ENCODE measurements around the gene RNF220.

DNA sequence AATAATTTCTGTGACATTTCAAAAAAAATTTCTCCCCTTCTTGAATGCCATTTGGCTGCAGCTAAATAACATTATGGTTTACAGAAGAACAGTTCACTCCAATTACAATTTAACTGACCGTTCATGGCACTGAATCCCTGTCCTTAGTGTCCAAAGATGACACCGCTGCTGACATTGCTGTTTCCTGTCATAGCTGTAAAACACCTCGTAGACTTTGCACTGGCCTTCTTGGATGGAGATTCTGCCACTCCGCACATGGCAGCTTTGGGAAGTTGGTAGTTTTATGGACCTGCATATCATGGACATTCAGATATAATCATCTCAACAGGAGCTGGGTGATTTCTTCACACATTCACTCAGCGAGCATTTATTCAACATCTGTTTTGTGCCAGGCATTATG is 274.4 kb downstream of the RNF220 start:
- TF ChIP-seq, protein P1, sequence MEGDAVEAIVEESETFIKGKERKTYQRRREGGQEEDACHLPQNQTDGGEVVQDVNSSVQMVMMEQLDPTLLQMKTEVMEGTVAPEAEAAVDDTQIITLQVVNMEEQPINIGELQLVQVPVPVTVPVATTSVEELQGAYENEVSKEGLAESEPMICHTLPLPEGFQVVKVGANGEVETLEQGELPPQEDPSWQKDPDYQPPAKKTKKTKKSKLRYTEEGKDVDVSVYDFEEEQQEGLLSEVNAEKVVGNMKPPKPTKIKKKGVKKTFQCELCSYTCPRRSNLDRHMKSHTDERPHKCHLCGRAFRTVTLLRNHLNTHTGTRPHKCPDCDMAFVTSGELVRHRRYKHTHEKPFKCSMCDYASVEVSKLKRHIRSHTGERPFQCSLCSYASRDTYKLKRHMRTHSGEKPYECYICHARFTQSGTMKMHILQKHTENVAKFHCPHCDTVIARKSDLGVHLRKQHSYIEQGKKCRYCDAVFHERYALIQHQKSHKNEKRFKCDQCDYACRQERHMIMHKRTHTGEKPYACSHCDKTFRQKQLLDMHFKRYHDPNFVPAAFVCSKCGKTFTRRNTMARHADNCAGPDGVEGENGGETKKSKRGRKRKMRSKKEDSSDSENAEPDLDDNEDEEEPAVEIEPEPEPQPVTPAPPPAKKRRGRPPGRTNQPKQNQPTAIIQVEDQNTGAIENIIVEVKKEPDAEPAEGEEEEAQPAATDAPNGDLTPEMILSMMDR (IDR thresholded peaks at IDR 0.05), result no peak
- no peak for TF ChIP-seq POLR2A (IDR thresholded peaks at IDR 0.05)
